OCI-LY7 (cell line): ENCODE results near the gene DCP2.

Experiments used
- CTCF ChIP-seq: fragments of 200-600 bp; sonication (generic); conservative IDR thresholded peaks from 2 replicates; pipeline ENCODE4 v1.5.1; 2014; ENCODE audit warnings: mild to moderate bottlenecking, antibody characterized with exemption, low read length, moderate library complexity, mixed read lengths
- EZH2phosphoT487 ChIP-seq: fragments of 200-600 bp; sonication (generic); IDR thresholded peaks from 2 replicates; pipeline ENCODE4 v1.6.1; 2018; ENCODE audit warnings: low read depth, borderline replicate concordance, mild to moderate bottlenecking, mixed run types, antibody characterized with exemption, low read length, moderate library complexity, mixed read lengths

DNA sequence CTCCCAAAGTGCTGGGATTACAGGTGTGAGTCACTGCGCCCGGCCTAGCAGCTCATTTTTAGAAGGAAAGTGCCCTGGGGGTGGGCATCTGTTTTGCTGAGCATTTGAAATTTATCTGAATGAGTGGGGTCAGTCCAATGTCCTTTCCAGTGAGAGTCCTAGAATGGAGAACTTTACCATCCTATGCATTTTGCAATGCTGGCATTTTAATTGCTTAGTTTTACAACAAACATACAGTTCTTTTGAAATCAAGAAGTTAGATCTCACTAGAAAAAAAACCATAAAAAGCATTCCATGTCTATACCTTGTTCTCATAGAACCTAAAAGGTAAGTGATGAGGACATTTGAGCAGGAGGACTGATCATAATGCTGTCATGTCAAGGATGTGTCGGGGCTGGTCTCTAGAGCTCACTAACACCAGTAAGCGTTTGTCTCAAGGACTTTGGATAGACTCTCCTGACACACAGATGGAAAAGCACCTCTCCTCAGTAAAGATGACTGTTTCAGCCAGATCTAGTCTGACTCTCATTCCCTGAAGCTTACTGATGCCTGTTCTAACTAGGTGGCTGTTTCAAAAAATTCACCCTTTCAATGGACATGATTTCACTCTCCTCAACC, 83.9 kb downstream of the DCP2 start:
- TF ChIP-seq CTCF (no peak), EZH2phosphoT487 (no peak)
